ENCODE data around the gene HDDC2.

The HDDC2 gene

DNA sequence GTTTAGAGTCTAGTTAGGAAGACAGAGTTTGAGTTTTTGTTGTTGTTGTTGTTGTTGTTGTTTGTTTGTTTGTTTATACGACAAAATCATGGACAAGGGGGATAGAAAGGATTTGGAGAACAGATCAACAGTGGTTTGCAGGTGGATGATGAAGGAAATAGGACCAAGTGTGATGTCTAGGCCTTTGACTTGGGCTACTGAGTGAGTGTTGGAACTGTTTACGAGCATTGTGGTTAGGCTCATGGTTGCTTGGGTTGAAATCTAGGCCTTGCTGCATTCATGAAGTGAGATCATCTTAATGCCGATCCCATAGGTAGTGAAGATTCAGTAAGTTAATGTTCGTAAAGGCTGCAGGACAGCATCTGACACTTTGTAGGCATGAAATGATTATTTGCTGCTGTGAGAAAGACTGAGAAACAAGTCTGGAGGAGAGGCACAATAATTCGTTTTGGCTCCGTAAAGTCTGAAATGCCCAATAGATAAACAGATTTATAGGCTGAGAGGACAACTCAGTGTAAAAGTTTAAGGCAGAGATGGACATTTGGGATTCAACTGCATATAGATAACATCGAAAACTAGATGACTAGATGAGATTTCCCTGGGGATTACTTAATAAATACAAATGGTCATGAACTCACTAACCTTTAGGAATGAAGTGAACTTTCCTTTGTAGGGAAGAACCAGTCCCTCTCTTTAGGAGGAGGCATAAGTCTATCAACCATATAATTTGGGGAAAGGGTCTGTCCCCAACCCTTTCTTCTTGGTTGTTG is 70.0 kb downstream of the HDDC2 start:
- DNase-seq = no peak

GRCh38 chr6:125231133-125231532 is 70.6 kb downstream of the HDDC2 start:
- DNase-seq = no peak

DNA sequence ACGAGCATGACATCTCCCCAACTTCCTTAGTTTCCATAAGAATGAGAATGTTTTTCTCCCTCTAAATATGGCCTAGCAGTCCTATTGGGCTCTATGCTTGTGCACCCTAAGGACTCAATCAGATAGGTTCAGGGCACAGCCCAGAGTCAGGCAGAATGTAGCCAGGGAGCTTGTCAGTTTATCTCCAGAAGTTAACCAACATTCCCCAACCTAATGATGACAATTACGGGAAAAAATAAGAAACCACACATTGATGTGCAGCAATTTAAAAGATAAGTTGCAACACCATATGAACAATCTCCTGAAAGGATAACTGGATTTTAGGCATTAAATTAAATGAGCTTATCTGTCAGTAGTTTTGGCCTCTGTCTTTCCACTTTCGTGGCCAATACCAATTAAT is 71.1 kb downstream of the HDDC2 start:
- DNase-seq = no peak

GRCh38 chr6:125228981-125229479 is 72.7 kb downstream of the HDDC2 start:
- no peak for DNase-seq

GRCh38 chr6:125227244-125227643 is 74.5 kb downstream of the HDDC2 start:
- DNase-seq = no peak
